Spleen (tissue), 11 donors: ENCODE results near the gene MRGPRD. TPM values are rescaled to one million over a fixed set of nuclear protein-coding genes. Genes with fewer than 3 reads are reported as not detected.

ENCODE experiments used
- DNase-seq: peaks from one replicate; pipeline ENCODE4 v3.0.0-alpha.2; 2020
- H3K27ac ChIP-seq, 8 donors: fragments of 200-600 bp; sonication (generic) in 7 of 8; 1 replicate in 4 of 8; 2 replicates in 4 of 8; pipeline versions ENCODE4 v1.5.0 to v1.8.0; 2016 to 2021; ENCODE audit warnings: inconsistent platforms in 4 of 8, mild to moderate bottlenecking in 4 of 8, moderate library complexity in 1 of 8
- H3K27me3 ChIP-seq, 7 donors: fragments of 200-600 bp; sonication (generic) in 6 of 7; replicated peaks in 1 of 7; 1 replicate in 4 of 7; 2 replicates in 3 of 7; pipeline versions ENCODE4 v1.5.0 to v1.8.0; 2016 to 2021; ENCODE audit warnings: inconsistent platforms in 3 of 7, mild to moderate bottlenecking in 1 of 7
- H3K36me3 ChIP-seq, 6 donors: fragments of 200-600 bp; sonication (generic) in 5 of 6; 1 replicate in 4 of 6; 2 replicates in 2 of 6; pipeline versions ENCODE4 v1.5.0 to v1.8.0; 2016 to 2021; ENCODE audit warnings: inconsistent platforms in 2 of 6
- H3K4me1 ChIP-seq, 6 donors: fragments of 200-600 bp; sonication (generic) in 5 of 6; 1 replicate in 3 of 6; 2 replicates in 3 of 6; pipeline versions ENCODE4 v1.5.0 to v1.8.0; 2016 to 2021; ENCODE audit warnings: inconsistent platforms in 3 of 6
- H3K4me3 ChIP-seq, 8 donors: fragments of 200-600 bp; sonication (generic) in 7 of 8; 1 replicate in 4 of 8; 2 replicates in 4 of 8; pipeline versions ENCODE4 v1.5.0 to v1.8.0; 2016 to 2021; ENCODE audit warnings: inconsistent platforms in 4 of 8, mild to moderate bottlenecking in 4 of 8, moderate library complexity in 2 of 8
- H3K9me3 ChIP-seq, 8 donors: fragments of 200-600 bp; sonication (generic) in 7 of 8; 1 replicate in 4 of 8; 2 replicates in 4 of 8; pipeline versions ENCODE4 v1.5.0 to v1.8.0; 2016 to 2021; ENCODE audit warnings: inconsistent platforms in 4 of 8
- CTCF ChIP-seq, 11 experiments: fragments of 200-600 bp in 7 of 11; fragments of 450-650 bp in 4 of 11; sonication (generic) in 4 of 11; IDR thresholded peaks in 8 of 11; conservative IDR thresholded peaks in 3 of 11; 1 replicate in 7 of 11; 2 replicates in 4 of 11; pipeline versions ENCODE4 v1.4.0 to v1.8.0; 2016 to 2021; ENCODE audit warnings: antibody characterized with exemption in 11 of 11, inconsistent platforms in 4 of 11, mild to moderate bottlenecking in 1 of 11
- POLR2A ChIP-seq, 3 donors: fragments of 450-650 bp; IDR thresholded peaks; one replicate each; pipeline ENCODE4 v1.5.1; 2017; ENCODE audit warnings: antibody characterized with exemption in 3 of 3, mild to moderate bottlenecking in 1 of 3
- POLR2AphosphoS5 ChIP-seq, 3 donors: sonication (generic); formaldehyde crosslinking; IDR thresholded peaks; one replicate each; pipeline ENCODE4 v1.5.1; 2017; ENCODE audit warnings: antibody characterized with exemption in 3 of 3
- WGBS, 5 donors: extraction: QIAGEN DNeasy Blood & Tissue Kit in 3 of 5; methylation state at CpG; one replicate each; pipeline versions ENCODE4 v1.1.5 to v1.1.7; 2013 to 2018; 5-methylcytosine and 5-hydroxymethylcytosine counted together
- intact Hi-C: fragments of 100-400 bp; cut with DNase I; formaldehyde crosslinking; loops from one replicate; pipeline ENCODE4 v1.15.0; 2023; ENCODE audit warnings: low total_unique reads
- polyA plus RNA-seq, 3 donors: library from polyadenylated mRNA; stranded (reverse); fragments of 200-250 nt; gene quantifications; one replicate each; pipeline ENCODE4 v1.2.1, GENCODE V29; 2013
- total RNA-seq, 7 donors: library from RNA; depleted of rRNA in 3 of 7; stranded (reverse); fragments of >200 nt in 3 of 7; fragmentation: NEBNext Ultra II Directional in 4 of 7; extraction: Animal tissue kit (Norgen Biotek cat#: 25700) in 4 of 7; gene quantifications; one replicate each; pipeline versions ENCODE4 v1.1.0 to v1.2.1, GENCODE V29; 2016 to 2021
- donor health status: healthy with polysubstance abuse.
- donor health status: DM: no; HTN: no; CAD: no; lungs with moderate emphysema.
- donor health status: DM: no; HTN: no; CAD: no.
- donor health status: Bipolar disorder and iron deficiency.
- donor health status: healthy.
- donor health status: DM: no; HTN: no; CAD: no.
- donor health status: DM: yes; HTN: yes; CAD: no.

The MRGPRD gene
- total and polyA plus RNA-seq, 10 donors = not detected

- Histone ChIP-seq H3K36me3 (no peaks in the 10 kb centered on the region), H3K4me3 (no peak overlapping the region), H3K9me3 (peaks cover 0 to 24% (median 16%) of the 10 kb centered on the region in 8 donors), H3K27me3 (peaks cover 0 to 36% (median 5%) of the 10 kb centered on the region in 7 donors), H3K4me1 (no peaks in the 10 kb centered on the region), H3K27ac (no peak overlapping the region)
- 82 to 91% (median 84%) methylated on average over 6 of the region's 6 CpGs for WGBS, 5 donors
- intact Hi-C loops = no loop called here
- no peak for DNase-seq
- TF ChIP-seq POLR2AphosphoS5 (IDR thresholded peaks at IDR 0.05) = no peak
- TF ChIP-seq POLR2A (IDR thresholded peaks at IDR 0.05) = no peak
- no peak for TF ChIP-seq CTCF (IDR thresholded peaks at IDR 0.05 in 8 of 11, conservative IDR thresholded peaks at IDR 0.05 in 3 of 11)
Observed at GRCh38 chr11:68983801-68984200, 3.0 kb upstream of the MRGPRD start.

- Histone ChIP-seq H3K4me3 (no peak overlapping the region), H3K4me1 (no peaks in the 10 kb centered on the region), H3K27me3 (peaks cover 0 to 39% (median 7%) of the 10 kb centered on the region in 7 donors), H3K9me3 (peaks cover 0 to 23% (median 14%) of the 10 kb centered on the region in 8 donors), H3K36me3 (no peaks in the 10 kb centered on the region), H3K27ac (no peak overlapping the region)
- DNase-seq = no peak
- 90 to 99% (median 92%) methylated on average over 2 of the region's 2 CpGs for WGBS, 5 donors
- intact Hi-C loops = no loop called here
- TF ChIP-seq CTCF (IDR thresholded peaks at IDR 0.05 in 8 of 11, conservative IDR thresholded peaks at IDR 0.05 in 3 of 11) (no peak), POLR2AphosphoS5 (IDR thresholded peaks at IDR 0.05) (no peak), POLR2A (IDR thresholded peaks at IDR 0.05) (no peak)
Observed at GRCh38 chr11:68982134-68982533, 1.3 kb upstream of the MRGPRD start.

GRCh38 chr11:68979931-68980775, 633 bp downstream of the MRGPRD start:
- H3K4me3 ChIP-seq = no peak overlapping the region
- no peak overlapping the region for H3K27ac ChIP-seq
- intact Hi-C loops = no loop called here
- 74 to 85% (median 81%) methylated on average over 29 to 33 of the region's 33 CpGs for WGBS, 5 donors
- H3K36me3 ChIP-seq = no peaks in the 10 kb centered on the region
- peaks cover 0 to 32% (median 7%) of the 10 kb centered on the region in 7 donors for H3K27me3 ChIP-seq
- peaks cover 0 to 11% (median 4%) of the 10 kb centered on the region in 8 donors for H3K9me3 ChIP-seq
- no peaks in the 10 kb centered on the region for H3K4me1 ChIP-seq
- no peak for TF ChIP-seq CTCF (IDR thresholded peaks at IDR 0.05 in 8 of 11, conservative IDR thresholded peaks at IDR 0.05 in 3 of 11)
- no peak for TF ChIP-seq POLR2AphosphoS5 (IDR thresholded peaks at IDR 0.05)
- DNase-seq = peak; percentile 54

DNA sequence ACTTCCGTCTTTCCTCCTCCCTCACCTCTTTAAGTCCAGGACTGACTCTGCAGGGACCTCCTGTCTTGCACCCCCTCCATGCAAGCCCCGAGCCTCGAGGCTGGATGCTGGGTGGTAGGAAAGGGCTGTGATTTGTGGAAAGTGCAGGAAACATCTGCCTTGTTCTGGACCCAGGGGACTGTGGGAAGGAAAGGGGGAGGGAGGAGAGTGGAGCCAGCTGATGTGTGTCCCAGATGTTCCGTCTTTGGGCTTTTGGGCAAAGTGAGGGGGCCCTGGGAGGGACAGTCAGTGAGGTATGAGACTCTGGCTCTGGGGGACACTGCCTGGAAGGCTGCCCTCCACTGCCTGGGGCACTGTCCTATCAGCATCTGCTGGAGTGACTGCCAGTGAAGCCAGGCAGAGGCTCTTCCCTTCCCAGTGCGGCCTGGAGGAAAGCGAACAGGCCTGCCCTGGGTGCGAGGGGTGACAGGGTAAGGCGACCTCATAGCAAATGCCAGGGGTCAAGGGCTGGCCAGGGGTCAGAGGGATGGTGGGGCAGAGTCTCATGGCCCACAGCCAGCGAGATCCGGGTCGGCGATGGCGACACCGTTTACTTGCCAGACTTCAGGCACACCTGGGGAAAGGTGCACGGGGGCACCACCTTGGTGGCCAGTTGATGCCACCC, 1.7 kb downstream of the MRGPRD start:
- Histone ChIP-seq H3K27me3 (peaks cover 0 to 32% (median 7%) of the 10 kb centered on the region in 7 donors), H3K36me3 (no peaks in the 10 kb centered on the region), H3K4me3 (no peak overlapping the region), H3K4me1 (no peaks in the 10 kb centered on the region), H3K27ac (no peak overlapping the region), H3K9me3 (peaks cover 0 to 11% (median 4%) of the 10 kb centered on the region in 8 donors)
- peak; percentile 57 for DNase-seq
- intact Hi-C loops = no loop called here
- 57 to 65% (median 62%) methylated on average over 13 to 15 of the region's 15 CpGs for WGBS, 5 donors
- TF ChIP-seq POLR2AphosphoS5 (IDR thresholded peaks at IDR 0.05) = no peak
- TF ChIP-seq POLR2A (IDR thresholded peaks at IDR 0.05) = no peak
- no peak for TF ChIP-seq CTCF (IDR thresholded peaks at IDR 0.05 in 8 of 11, conservative IDR thresholded peaks at IDR 0.05 in 3 of 11)
